Breast epithelium (tissue), 3 donors: Measurements from ENCODE around the gene PIGW.

Experiments
- CTCF ChIP-seq, 3 donors: fragments of 450-650 bp; IDR thresholded peaks; one replicate each; pipeline ENCODE4 v1.5.1; 2016 to 2017; ENCODE audit warnings: antibody characterized with exemption in 3 of 3, mild to moderate bottlenecking in 3 of 3, moderate library complexity in 3 of 3
- POLR2A ChIP-seq: fragments of 450-650 bp; IDR thresholded peaks from one replicate; pipeline ENCODE4 v1.6.1; 2016; ENCODE audit warnings: antibody characterized with exemption, mild to moderate bottlenecking, moderate library complexity
- POLR2AphosphoS5 ChIP-seq, 3 donors: sonication (generic); formaldehyde crosslinking; IDR thresholded peaks; one replicate each; pipeline ENCODE4 v1.6.1; 2017; ENCODE audit warnings: antibody characterized with exemption in 3 of 3

GRCh38 chr17:36498560-36499300 is 36.1 kb upstream of the PIGW start:
- TF ChIP-seq CTCF (IDR thresholded peaks at IDR 0.05) (no peak), POLR2AphosphoS5 (IDR thresholded peaks at IDR 0.05) (no peak), POLR2A (no peak)
